DOHH2 (cell line): Measurements from ENCODE around the gene NGEF.

Source experiments
- H3F3A ChIP-seq: fragments of 200-600 bp; sonication (generic), shearing (Covaris generic); 2 replicates; pipeline ENCODE4 v1.6.0; 2016; ENCODE audit warnings: antibody characterized with exemption, mild to moderate bottlenecking; ENCODE audit not compliant: control insufficient read depth, insufficient read depth
- H3K27ac ChIP-seq: fragments of 200-600 bp; sonication (generic); 2 replicates; pipeline ENCODE4 v1.5.1; 2014; ENCODE audit warnings: low read depth, mild to moderate bottlenecking, low read length, moderate library complexity
- H3K27me3 ChIP-seq: fragments of 200-600 bp; sonication (generic); 2 replicates; pipeline ENCODE4 v1.6.1; 2014; ENCODE audit warnings: mild to moderate bottlenecking, low read length, mixed read lengths; ENCODE audit not compliant: control insufficient read depth
- H3K36me3 ChIP-seq: fragments of 200-600 bp; sonication (generic); 2 replicates; pipeline ENCODE4 v1.6.1; 2014; ENCODE audit warnings: mild to moderate bottlenecking, low read length, moderate library complexity, mixed read lengths; ENCODE audit not compliant: control insufficient read depth
- H3K4me1 ChIP-seq: fragments of 200-600 bp; sonication (generic); 2 replicates; pipeline ENCODE4 v1.6.1; 2014; ENCODE audit warnings: mild to moderate bottlenecking, low read length, mixed read lengths; ENCODE audit not compliant: control insufficient read depth
- H3K4me2 ChIP-seq: fragments of 200-600 bp; sonication (generic); 2 replicates; pipeline ENCODE4 v1.6.0; 2014; ENCODE audit warnings: mild to moderate bottlenecking, low read length, moderate library complexity
- H3K4me3 ChIP-seq: fragments of 200-600 bp; sonication (generic); 2 replicates; pipeline ENCODE4 v1.5.1; 2014; ENCODE audit warnings: mild to moderate bottlenecking, low read length, mixed read lengths
- H3K79me2 ChIP-seq: fragments of 200-600 bp; sonication (generic); 2 replicates; pipeline ENCODE4 v1.6.1; 2014; ENCODE audit warnings: mild to moderate bottlenecking, low read length, mixed read lengths; ENCODE audit not compliant: control insufficient read depth
- H3K9me2 ChIP-seq: fragments of 200-600 bp; sonication (generic); replicated peaks from 2 replicates; pipeline ENCODE4 v1.6.1; 2014; ENCODE audit warnings: mild to moderate bottlenecking, low read length, mixed read lengths; ENCODE audit not compliant: control insufficient read depth
- H3K9me3 ChIP-seq: fragments of 200-600 bp; sonication (generic); 2 replicates; pipeline ENCODE4 v1.6.1; 2014; ENCODE audit warnings: antibody characterized with exemption, low read length, mixed read lengths; ENCODE audit not compliant: control insufficient read depth, insufficient read depth
- H4K20me1 ChIP-seq: fragments of 200-600 bp; sonication (generic); 2 replicates; pipeline ENCODE4 v1.6.0; 2014; ENCODE audit warnings: low read depth, mild to moderate bottlenecking, antibody characterized with exemption, low read length, moderate library complexity; ENCODE audit not compliant: control insufficient read depth, insufficient read depth
- EZH2phosphoT487 ChIP-seq: fragments of 200-600 bp; sonication (generic); IDR thresholded peaks from 2 replicates; pipeline ENCODE4 v1.6.1; 2017; ENCODE audit warnings: borderline replicate concordance, mild to moderate bottlenecking, antibody characterized with exemption, low read length, moderate library complexity, mixed read lengths
- TF ChIP-seq, protein P1 (sequence below): fragments of 200-600 bp; sonication (generic); IDR thresholded peaks from one replicate; pipeline ENCODE4 v1.5.1; 2014; ENCODE audit warnings: antibody characterized with exemption, mild to moderate bottlenecking, low read depth, low read length; ENCODE audit not compliant: poor library complexity, severe bottlenecking

Gene NGEF

DNA sequence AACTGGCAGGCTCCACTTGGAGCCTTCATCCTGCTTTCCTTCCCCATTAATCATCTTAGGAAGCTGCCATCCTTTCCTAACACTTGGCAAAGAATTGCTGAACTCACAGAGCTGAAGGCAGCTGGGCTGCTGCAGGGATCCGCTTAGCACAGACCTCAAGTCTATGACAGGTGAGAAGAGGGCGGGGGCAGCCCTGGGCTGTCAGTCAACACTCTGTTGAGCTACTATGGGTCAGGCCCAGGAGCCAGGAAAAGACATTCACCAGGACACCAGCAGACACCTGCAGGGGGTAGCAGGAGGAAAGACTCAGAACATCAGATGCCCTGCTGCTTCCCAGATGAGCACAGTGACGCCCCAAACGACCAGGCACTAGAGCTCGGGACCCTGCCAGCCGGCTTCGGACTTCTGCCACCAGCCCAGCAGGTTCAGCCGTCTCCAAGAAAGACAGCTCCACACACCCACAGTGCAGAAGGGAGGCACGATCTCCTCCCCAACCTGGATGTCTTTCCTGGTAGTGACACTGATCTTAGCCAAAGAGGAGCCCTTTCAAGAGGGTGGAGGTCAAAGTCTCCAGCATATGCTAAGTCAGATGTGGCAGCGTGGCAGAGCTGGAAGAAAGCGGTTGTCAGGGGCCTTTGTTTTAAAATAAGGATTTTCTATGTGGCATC is 87.8 kb downstream of the NGEF start:
- H3K9me2 ChIP-seq: no peaks in the 10 kb centered on the region
- no peak overlapping the region for H3K27ac ChIP-seq
- no peaks in the 10 kb centered on the region for H3K36me3 ChIP-seq
- no peaks in the 10 kb centered on the region for H3K9me3 ChIP-seq
- H3K27me3 ChIP-seq: peaks cover 10% of the 10 kb centered on the region
- H4K20me1 ChIP-seq: no peaks in the 10 kb centered on the region
- H3F3A ChIP-seq: no peaks in the 10 kb centered on the region
- H3K4me2 ChIP-seq: no peak overlapping the region
- no peaks in the 10 kb centered on the region for H3K4me1 ChIP-seq
- H3K4me3 ChIP-seq: no peak overlapping the region
- H3K79me2 ChIP-seq: no peaks in the 10 kb centered on the region
- TF ChIP-seq, protein P1, sequence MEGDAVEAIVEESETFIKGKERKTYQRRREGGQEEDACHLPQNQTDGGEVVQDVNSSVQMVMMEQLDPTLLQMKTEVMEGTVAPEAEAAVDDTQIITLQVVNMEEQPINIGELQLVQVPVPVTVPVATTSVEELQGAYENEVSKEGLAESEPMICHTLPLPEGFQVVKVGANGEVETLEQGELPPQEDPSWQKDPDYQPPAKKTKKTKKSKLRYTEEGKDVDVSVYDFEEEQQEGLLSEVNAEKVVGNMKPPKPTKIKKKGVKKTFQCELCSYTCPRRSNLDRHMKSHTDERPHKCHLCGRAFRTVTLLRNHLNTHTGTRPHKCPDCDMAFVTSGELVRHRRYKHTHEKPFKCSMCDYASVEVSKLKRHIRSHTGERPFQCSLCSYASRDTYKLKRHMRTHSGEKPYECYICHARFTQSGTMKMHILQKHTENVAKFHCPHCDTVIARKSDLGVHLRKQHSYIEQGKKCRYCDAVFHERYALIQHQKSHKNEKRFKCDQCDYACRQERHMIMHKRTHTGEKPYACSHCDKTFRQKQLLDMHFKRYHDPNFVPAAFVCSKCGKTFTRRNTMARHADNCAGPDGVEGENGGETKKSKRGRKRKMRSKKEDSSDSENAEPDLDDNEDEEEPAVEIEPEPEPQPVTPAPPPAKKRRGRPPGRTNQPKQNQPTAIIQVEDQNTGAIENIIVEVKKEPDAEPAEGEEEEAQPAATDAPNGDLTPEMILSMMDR: no peak
- no peak for TF ChIP-seq EZH2phosphoT487

DNA sequence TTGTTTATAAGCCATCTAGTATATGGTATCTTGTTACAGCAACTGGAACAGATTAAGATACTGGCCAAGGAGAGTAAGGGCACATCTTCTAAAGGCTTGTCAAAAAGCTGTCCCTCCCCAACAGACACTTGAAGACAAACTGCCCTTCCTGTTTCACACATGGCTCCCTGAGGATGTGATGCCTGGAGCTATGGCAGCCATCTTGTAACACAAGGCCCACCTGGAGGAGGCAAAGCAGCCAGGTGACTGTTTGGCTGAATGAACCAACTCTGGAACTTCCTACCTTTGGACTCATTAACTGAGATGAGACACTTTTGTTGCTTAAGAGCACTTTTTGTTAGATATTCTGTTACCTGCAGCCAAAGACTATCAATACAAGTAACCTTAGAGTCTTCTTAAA is 88.6 kb downstream of the NGEF start:
- no peaks in the 10 kb centered on the region for H3K9me2 ChIP-seq
- no peak overlapping the region for H3K27ac ChIP-seq
- H3K36me3 ChIP-seq: no peaks in the 10 kb centered on the region
- H4K20me1 ChIP-seq: no peaks in the 10 kb centered on the region
- no peak overlapping the region for H3K4me3 ChIP-seq
- H3K27me3 ChIP-seq: peaks cover 10% of the 10 kb centered on the region
- H3K4me1 ChIP-seq: no peaks in the 10 kb centered on the region
- TF ChIP-seq, protein P1: no peak
- no peak for TF ChIP-seq EZH2phosphoT487
- no peaks in the 10 kb centered on the region for H3K9me3 ChIP-seq
- no peak overlapping the region for H3K4me2 ChIP-seq
- H3K79me2 ChIP-seq: no peaks in the 10 kb centered on the region
- no peaks in the 10 kb centered on the region for H3F3A ChIP-seq

DNA sequence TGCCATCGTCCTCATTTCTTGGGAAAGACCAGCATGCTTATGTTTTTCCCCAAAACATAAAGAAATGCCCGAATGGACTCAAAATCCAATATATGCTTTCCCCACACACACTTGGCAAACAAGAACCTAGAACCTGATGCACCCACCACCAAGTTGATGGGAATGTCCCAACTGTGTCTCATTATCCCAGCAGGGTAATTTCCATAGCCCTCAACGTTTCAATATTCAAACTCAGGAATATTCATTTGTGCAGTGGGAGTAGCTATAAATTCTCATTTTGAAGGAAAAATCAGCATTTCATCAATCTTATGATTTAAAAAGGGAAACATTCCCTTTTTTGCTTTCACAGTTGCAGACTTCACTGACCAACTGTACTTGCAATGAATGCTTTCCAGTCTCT is 92.3 kb downstream of the NGEF start:
- Histone ChIP-seq H3K4me3 (no peak overlapping the region), H3K4me1 (no peaks in the 10 kb centered on the region), H3K79me2 (no peaks in the 10 kb centered on the region), H3F3A (no peaks in the 10 kb centered on the region), H3K36me3 (no peaks in the 10 kb centered on the region), H3K4me2 (no peak overlapping the region), H3K27me3 (0 out of 2 replicates have a peak, but pooled peaks cover 8% of the 10 kb centered on the region), H3K27ac (no peak overlapping the region), H3K9me3 (no peaks in the 10 kb centered on the region), H3K9me2 (no peaks in the 10 kb centered on the region), H4K20me1 (no peaks in the 10 kb centered on the region)
- TF ChIP-seq, protein P1: no peak
- no peak for TF ChIP-seq EZH2phosphoT487
